ENCODE data around the gene MCCD1. TPM values are rescaled to one million over a fixed set of nuclear protein-coding genes. Genes with fewer than 3 reads are reported as not detected.

MCCD1 gene
- total and polyA plus RNA-seq, 2 of the 13 experiments (the other 11 are each of a cell fraction or from before 2014, with no cell fraction given) = 0.15 TPM; not detected in 1

DNA sequence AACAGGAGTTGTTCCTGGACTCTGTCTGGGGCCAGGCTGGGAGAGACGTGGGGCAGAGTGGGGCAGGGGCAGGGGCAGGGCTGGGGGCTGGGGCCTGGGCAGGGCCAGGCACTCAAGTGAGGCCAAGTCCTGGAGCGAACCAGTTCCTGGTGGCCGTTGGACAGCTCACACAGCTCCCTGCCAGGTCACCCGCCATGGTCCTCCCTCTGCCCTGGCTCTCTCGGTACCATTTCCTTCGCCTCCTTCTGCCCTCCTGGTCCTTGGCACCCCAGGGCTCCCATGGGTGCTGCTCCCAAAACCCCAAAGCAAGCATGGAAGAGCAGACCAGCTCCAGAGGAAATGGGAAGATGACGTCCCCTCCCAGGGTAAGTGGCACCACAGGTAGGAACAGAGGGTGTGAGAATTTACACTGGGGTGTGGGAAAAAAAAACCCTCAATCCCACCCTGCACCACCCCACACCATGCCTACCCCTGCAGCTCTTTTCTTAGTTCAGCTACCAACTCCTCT is at the start of gene MCCD1 (continued):
- TF ChIP-seq HNRNPK (IDR thresholded peaks at IDR 0.05; ENCODE audit: low read depth, low read length, poor library complexity, severe bottlenecking) = peak; percentile 71
- no peak for TF ChIP-seq TAF15 (IDR thresholded peaks at IDR 0.05; ENCODE audit: low read depth, low read length, poor library complexity, severe bottlenecking)
- 0 out of 2 replicates have a peak, but pooled peaks have one; percentile 63 for TF ChIP-seq PCBP1 (IDR thresholded peaks at IDR 0.05; ENCODE audit: borderline replicate concordance, low read depth, low read length)
- TF ChIP-seq ZMYM2 (CRISPR knock-in tag; IDR thresholded peaks at IDR 0.05) = no peak
- peak; percentile 65; the same call in 1 of the 2 replicates for TF ChIP-seq WIZ (CRISPR knock-in tag; IDR thresholded peaks at IDR 0.05)
- TF ChIP-seq ARHGAP35 (CRISPR knock-in tag; IDR thresholded peaks at IDR 0.05; ENCODE audit: borderline replicate concordance) = no peak
- no peak for TF ChIP-seq KDM3A (CRISPR knock-in tag; IDR thresholded peaks at IDR 0.05; ENCODE audit: low read depth)
- TF ChIP-seq ZSCAN30 (CRISPR knock-in tag; IDR thresholded peaks at IDR 0.05) = no peak
- no peak for TF ChIP-seq DNMT1 (CRISPR knock-in tag; IDR thresholded peaks at IDR 0.05)
- peak; percentile 72 for TF ChIP-seq HNRNPH1 (optimal IDR thresholded peaks at IDR 0.05; ENCODE audit: low read depth, low read length)
- TF ChIP-seq ZKSCAN8 (CRISPR knock-in tag; IDR thresholded peaks at IDR 0.05; ENCODE audit: borderline replicate concordance) = no peak
- no peak for TF ChIP-seq FOXC1 (CRISPR knock-in tag; IDR thresholded peaks at IDR 0.05; ENCODE audit: borderline replicate concordance)
- TF ChIP-seq PCBP2 (optimal IDR thresholded peaks at IDR 0.05; ENCODE audit: low read depth, low read length, poor library complexity, severe bottlenecking) = peak; percentile 45
- TF ChIP-seq CREB1 (IDR thresholded peaks at IDR 0.05) = no peak
- no peak for TF ChIP-seq CREB1 (CRISPR knock-in tag; IDR thresholded peaks at IDR 0.05)
- TF ChIP-seq, protein P1, sequence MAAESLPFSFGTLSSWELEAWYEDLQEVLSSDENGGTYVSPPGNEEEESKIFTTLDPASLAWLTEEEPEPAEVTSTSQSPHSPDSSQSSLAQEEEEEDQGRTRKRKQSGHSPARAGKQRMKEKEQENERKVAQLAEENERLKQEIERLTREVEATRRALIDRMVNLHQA (CRISPR knock-in tag; IDR thresholded peaks at IDR 0.05) = no peak
- no peak for TF ChIP-seq HOXA3 (CRISPR knock-in tag; IDR thresholded peaks at IDR 0.05)
- TF ChIP-seq, protein P2, sequence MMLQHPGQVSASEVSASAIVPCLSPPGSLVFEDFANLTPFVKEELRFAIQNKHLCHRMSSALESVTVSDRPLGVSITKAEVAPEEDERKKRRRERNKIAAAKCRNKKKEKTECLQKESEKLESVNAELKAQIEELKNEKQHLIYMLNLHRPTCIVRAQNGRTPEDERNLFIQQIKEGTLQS (CRISPR knock-in tag; IDR thresholded peaks at IDR 0.05) = no peak
- TF ChIP-seq TBL1XR1 (IDR thresholded peaks at IDR 0.05; ENCODE audit: borderline replicate concordance, low read length, partially characterized antibody) = no peak
- TF ChIP-seq ZNF660 (CRISPR knock-in tag; IDR thresholded peaks at IDR 0.05; ENCODE audit: borderline replicate concordance, low read depth) = no peak
- peak; percentile 25; the same call in 1 of the 2 replicates for TF ChIP-seq BORCS8-MEF2B (CRISPR knock-in tag; IDR thresholded peaks at IDR 0.05)
- peak; percentile 59; the same call in 1 of the 2 replicates for TF ChIP-seq SP4 (CRISPR knock-in tag; IDR thresholded peaks at IDR 0.05)
- TF ChIP-seq, protein P3, sequence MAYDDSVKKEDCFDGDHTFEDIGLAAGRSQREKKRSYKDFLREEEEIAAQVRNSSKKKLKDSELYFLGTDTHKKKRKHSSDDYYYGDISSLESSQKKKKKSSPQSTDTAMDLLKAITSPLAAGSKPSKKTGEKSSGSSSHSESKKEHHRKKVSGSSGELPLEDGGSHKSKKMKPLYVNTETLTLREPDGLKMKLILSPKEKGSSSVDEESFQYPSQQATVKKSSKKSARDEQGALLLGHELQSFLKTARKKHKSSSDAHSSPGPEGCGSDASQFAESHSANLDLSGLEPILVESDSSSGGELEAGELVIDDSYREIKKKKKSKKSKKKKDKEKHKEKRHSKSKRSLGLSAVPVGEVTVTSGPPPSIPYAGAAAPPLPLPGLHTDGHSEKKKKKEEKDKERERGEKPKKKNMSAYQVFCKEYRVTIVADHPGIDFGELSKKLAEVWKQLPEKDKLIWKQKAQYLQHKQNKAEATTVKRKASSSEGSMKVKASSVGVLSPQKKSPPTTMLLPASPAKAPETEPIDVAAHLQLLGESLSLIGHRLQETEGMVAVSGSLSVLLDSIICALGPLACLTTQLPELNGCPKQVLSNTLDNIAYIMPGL (CRISPR knock-in tag; IDR thresholded peaks at IDR 0.05; ENCODE audit: borderline replicate concordance in 1 of 2, low read depth in 1 of 2) = peak in 1 of 2 experiments; percentile 15; a peak in 1 of 4 replicates
- TF ChIP-seq GATAD2A (CRISPR knock-in tag; IDR thresholded peaks at IDR 0.05) = no peak
- no peak for TF ChIP-seq ARNTL (CRISPR knock-in tag; IDR thresholded peaks at IDR 0.05)
- TF ChIP-seq, protein P4, sequence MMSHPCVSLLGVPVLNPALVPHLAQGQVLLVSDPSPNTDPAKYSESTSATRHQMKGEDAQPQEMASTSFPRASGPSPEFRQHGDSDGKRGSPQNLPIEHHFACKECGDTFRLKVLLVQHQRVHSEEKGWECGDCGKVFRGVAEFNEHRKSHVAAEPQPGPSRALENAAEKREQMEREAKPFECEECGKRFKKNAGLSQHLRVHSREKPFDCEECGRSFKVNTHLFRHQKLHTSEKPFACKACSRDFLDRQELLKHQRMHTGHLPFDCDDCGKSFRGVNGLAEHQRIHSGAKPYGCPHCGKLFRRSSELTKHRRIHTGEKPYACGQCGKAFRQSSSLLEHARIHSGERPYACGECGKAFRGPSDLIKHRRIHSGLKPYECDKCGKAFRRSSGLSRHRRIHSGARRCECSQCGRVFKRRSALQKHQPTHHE (CRISPR knock-in tag; IDR thresholded peaks at IDR 0.05; ENCODE audit: borderline replicate concordance) = 0 out of 2 replicates have a peak, but pooled peaks have one; percentile 3
- TF ChIP-seq STAT5B (CRISPR knock-in tag; IDR thresholded peaks at IDR 0.05) = no peak
- no peak for TF ChIP-seq GLI4 (CRISPR knock-in tag; IDR thresholded peaks at IDR 0.05; ENCODE audit: borderline replicate concordance)
- TF ChIP-seq ATAD3A (CRISPR knock-in tag; IDR thresholded peaks at IDR 0.05) = no peak

All from HepG2 (cell line).